Activated CD4-positive, alpha-beta T cell treated with anti-CD3 and anti-CD28 coated beads for 48 hours (primary cell): ENCODE data around the gene KCNN4.
"Not testable (repeated sequence)": the region's sequence is repeated elsewhere in the genome, so short reads cannot be mapped to it uniquely, and the experiment has no call there.

ENCODE experiments used
- DNase-seq: peaks from one replicate; pipeline ENCODE4 v3.0.0-alpha.2; 2020

The KCNN4 gene

GRCh38 chr19:43780706-43781525 lies at the start of gene KCNN4:
Gene KCNN4, minus strand, starts transcription at chr19:43780973. Its CDS starts 112 bp downstream, at chr19:43780861.
- DNase-seq: peak; percentile 85

GRCh38 chr19:43826787-43827754 lies 46.3 kb upstream of the KCNN4 start, which contains the start of gene ZNF283:
Gene ZNF283, plus strand, starts transcription at chr19:43827321. Its CDS starts 6,184 bp downstream, at chr19:43833505.
- DNase-seq: peak; percentile 90

GRCh38 chr19:43824572-43824971 lies 43.8 kb upstream of the KCNN4 start:
- not testable (repeated sequence) for DNase-seq

GRCh38 chr19:43823856-43824255 lies 43.1 kb upstream of the KCNN4 start:
- DNase-seq: not testable (repeated sequence)

GRCh38 chr19:43820884-43821215 lies 40.1 kb upstream of the KCNN4 start:
- DNase-seq: no peak

GRCh38 chr19:43820098-43820883 lies 39.5 kb upstream of the KCNN4 start:
- peak; percentile 57 for DNase-seq

GRCh38 chr19:43818500-43818899 lies 37.7 kb upstream of the KCNN4 start:
- no peak for DNase-seq

GRCh38 chr19:43817454-43817853 lies 36.7 kb upstream of the KCNN4 start:
- DNase-seq: not testable (repeated sequence)

GRCh38 chr19:43814663-43815352 lies 34.0 kb upstream of the KCNN4 start:
- no peak for DNase-seq

GRCh38 chr19:43812688-43813087 lies 31.9 kb upstream of the KCNN4 start:
- DNase-seq: no peak

GRCh38 chr19:43812259-43812658 lies 31.5 kb upstream of the KCNN4 start:
- no peak for DNase-seq

- no peak for DNase-seq
Measured at GRCh38 chr19:43811837-43812236, 31.1 kb upstream of the KCNN4 start.

- DNase-seq: no peak
Measured at GRCh38 chr19:43809762-43810696, 29.3 kb upstream of the KCNN4 start.

- no peak for DNase-seq
Measured at GRCh38 chr19:43807651-43808050, 26.9 kb upstream of the KCNN4 start.

- DNase-seq: no peak
Measured at GRCh38 chr19:43806848-43807247, 26.1 kb upstream of the KCNN4 start.

- not testable (repeated sequence) for DNase-seq
Measured at GRCh38 chr19:43806401-43806800, 25.6 kb upstream of the KCNN4 start.

- DNase-seq: no peak
Measured at GRCh38 chr19:43804432-43804831, 23.7 kb upstream of the KCNN4 start.

- DNase-seq: no peak
Measured at GRCh38 chr19:43802216-43802951, 21.6 kb upstream of the KCNN4 start, which contains the start of gene LYPD5. Gene LYPD5, minus strand, starts transcription at chr19:43802447. Its CDS starts 67 bp downstream, at chr19:43802380.

- no peak for DNase-seq
Measured at GRCh38 chr19:43799502-43800142, 18.8 kb upstream of the KCNN4 start.
